Right kidney (tissue), 1 donor: Measurements from ENCODE around the gene CLEC6A.
"Not testable (repeated sequence)": the region's sequence is repeated elsewhere in the genome, so short reads cannot be mapped to it uniquely, and the experiment has no call there.

Experiments used
- DNase-seq: peaks from one replicate; pipeline ENCODE4 v3.0.0-alpha.2; 2016

Gene CLEC6A

DNA sequence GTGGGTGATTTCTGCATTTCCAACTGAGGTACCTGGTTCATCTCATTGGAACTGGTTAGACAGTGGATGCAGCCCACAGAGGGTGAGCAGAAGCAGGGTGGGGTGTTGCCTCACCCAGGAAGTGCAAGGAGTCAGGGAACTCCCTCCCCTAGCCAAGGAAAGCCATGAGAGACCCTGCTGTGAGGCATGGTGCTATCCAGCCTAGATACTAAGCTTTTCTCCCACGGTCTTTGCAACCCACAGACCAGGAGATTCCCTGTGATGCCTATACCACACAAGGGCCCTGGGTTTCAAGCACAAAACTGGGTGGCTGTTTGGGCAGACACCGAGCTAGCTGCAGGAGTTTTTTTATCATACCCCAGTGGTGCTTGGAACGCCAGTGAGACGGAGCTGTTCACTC is 39.9 kb downstream of the CLEC6A start:
- not testable (repeated sequence) for DNase-seq

DNA sequence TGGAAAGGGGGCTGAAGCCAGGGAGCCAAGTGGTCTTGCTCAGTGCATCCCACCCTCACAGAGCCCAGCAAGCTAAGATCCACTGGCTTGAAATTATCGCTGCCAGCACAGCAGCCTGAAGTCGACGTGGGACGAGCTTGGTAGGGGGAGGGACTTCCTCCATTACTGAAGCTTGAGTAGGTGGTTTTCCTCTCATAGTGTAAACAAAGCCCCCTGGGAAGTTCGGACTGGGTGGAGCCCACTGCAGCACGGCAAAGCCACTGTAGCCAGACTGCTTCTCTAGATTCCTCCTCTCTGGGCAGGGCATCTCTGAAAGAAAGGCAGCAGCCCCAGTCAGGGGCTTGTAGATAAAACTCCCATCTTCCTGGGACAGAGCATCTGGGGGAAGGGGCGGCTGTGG is 40.3 kb downstream of the CLEC6A start:
- DNase-seq: not testable (repeated sequence)

DNA sequence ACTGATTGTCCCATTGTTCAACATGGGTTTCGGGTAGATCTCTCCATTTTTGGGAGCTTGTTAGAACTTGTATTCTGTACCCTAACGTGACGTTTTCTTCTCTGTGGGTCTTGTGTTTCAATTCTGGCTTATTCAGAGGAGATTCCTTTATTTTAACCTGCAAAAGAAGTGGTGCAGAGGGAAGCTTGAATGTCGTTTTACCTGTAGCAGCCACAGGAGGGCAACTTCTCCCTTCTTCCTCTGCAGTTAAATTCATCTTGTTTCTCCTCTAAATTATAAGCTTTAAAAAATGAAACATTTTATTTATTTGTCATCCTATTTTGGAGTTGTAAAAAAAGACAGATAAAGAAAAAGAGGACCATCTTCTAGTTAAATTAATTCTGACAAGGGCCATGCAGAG is 43.9 kb downstream of the CLEC6A start:
- DNase-seq: no peak

DNA sequence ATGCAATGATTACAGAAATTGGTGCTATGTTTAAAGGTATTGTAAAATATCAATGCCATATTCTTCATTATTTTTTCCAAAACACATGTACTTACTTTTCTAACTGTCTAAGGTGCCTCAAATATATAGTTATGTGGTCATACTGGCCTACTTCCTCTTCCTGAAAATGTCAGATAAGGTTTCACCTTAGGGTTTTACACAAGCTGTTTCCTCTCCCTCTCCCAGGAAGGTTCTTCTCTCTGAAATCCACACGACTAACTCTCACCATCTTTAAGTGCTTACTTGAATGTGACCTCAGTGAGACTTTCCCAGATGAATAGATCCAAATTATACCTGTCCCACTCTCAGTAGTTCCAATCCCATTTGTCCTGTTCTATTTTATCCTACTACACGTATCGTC is 46.0 kb downstream of the CLEC6A start:
- no peak for DNase-seq

DNA sequence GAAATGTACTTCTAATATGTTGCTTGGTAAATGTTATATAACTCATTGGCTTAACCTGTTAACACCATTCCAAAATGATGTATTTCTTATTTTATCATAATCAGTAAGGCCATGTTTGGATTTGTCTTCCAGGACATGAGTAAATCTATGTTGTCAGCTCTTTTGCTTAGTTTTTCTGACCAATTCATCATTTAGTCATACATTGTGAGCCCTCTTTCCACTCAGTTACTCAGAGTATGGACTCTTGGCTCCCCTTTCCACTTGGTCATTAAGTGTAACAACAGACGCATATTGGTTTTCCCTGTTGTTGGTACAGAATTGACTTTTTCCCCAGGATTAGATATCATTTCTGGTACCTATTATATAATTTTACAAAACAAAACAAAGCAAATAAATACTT is 48.6 kb downstream of the CLEC6A start:
- no peak for DNase-seq

DNA sequence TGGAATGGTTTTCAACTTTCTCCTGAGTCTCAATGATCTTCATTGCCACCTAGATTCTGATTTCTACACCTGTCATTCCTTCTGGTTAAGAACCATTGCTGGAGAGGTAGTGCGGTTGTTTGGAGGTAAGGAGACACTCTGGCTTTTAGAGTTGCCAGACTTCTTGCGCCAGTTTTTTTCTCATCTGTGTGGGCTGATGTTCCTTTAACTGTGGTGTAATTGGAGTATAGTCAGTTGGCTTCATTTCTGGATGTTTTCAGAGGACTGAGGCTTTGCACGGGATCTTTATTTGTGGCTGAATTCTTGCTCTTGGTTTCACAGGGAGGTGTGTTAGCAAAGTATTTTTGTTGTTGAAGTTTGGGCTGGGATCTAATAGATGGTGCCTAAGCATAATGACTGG is 51.8 kb downstream of the CLEC6A start:
- DNase-seq: no peak

DNA sequence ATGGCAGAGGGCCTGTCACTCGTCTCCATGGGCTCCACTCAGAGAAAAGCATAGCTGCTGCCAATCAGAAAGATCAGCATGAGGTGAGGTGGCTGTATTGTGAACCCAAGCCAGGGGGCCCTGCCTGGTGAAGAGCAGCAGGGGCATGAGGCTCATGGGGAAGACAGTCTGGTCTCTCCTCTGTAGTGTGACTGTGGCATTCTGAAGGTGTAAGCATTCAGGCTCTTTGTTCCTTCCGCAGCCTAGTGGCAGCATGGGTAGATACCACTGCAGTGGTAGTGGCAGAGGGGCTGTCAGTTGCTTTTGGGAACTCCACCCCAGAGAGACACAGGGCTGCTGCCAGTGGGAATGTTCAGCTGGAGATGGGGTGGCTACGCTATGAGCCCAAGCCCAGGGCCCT is 52.5 kb downstream of the CLEC6A start:
- no peak for DNase-seq

DNA sequence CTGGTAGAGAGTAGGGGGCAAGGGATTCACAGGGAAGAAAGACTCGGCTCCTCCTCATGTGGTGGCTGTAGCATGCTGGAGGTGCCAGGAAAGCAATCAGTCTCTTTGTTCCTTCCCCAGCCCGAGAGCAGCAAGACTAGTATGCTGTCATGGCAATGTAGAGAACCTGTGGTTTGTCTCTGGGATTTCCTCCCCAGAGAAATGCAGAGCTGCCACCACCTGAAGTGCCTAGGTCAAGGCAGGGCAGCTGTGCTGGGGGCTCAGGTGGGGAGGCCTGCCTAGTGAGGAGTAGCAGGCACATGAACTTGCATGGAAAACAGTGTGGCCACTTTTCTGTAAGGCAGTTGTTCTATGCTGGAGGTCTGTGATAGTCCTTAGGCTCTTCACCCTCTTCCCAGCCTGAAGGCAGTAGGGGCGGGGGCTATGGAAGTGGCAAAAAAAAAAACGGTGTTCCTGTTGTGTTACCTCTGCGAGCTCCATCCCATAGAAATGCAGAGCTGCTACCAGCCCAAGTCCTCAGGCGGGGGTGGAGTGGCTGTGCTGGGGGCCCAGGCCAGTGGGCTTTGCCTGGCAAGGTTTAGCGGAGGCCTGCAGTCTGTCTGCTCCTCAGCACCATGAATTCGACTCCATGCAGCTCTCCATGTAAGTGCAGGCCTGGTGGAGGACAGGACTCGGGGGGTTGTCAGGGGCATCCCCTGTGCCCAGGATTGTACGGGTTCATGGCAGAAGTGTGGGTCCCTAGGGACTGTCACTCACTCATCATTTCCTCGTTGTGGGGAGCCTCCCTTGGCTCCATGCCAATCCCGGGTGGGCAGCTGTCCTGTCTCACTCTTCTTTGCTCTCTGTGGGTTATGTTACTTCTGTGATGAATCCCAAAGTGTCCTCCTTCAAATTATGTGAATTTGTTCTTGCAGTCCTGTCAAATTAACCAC is 53.4 kb downstream of the CLEC6A start:
- no peak for DNase-seq

DNA sequence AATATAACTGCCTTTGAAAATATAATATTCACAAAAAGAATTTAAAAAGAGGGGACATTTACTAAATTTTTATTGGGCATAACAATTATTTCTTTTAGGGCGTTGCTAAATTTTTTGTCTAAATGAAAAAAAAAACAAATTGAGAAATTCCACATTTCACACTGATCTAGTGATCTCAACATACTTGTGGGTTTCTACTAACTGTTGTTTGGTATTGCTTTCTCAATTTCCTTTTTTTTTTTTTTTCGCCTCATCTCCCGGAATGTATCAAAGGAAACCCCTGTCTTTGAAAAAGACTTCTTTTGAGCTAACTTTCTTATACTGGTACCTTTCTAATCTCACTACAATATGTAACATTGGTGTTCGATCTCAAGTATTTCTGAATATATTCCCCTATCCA is 57.5 kb downstream of the CLEC6A start, which contains the start of gene CLEC4D:
CLEC4D (plus strand) TSS at position 248 of the 400 bp plus-strand sequence. CDS start 230 bp downstream, outside the sequence.
- DNase-seq: no peak

DNA sequence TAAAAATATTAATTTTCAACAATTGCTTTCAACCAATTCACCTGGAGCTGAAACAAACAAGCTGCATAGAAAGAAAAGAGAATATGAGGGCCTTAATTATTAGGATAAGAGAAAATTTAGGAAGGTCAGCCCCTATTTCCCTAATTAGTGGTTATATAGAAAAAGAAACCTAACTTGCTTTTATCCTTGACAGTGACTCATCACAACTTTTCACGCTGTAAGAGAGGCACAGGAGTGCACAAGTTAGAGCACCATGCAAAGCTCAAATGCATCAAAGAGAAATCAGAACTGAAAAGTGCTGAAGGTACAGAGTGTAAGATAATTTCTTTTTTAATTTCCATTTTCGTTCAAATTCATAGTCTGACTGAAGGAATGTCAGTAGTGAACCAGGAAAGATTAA is 62.2 kb downstream of the CLEC6A start:
- no peak for DNase-seq

DNA sequence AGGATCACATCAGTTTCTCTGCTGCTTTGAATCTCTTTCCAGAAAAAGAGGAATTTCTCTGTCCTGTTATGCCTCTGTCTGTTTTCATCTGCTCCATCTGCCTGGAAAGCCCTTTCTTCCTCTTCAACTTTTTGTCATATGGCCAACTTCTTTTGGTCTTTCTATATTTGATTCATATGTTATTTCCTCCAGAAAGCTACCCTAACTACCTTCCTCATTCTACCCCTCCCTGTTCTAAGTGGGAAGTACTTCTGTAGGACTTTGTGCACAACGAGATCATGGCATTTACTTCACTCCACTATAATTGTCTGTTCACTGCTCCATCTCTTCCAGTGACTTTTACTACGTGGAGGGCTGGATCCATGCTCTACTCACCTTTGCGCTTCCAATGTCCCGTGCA is 63.4 kb downstream of the CLEC6A start:
- DNase-seq: no peak

DNA sequence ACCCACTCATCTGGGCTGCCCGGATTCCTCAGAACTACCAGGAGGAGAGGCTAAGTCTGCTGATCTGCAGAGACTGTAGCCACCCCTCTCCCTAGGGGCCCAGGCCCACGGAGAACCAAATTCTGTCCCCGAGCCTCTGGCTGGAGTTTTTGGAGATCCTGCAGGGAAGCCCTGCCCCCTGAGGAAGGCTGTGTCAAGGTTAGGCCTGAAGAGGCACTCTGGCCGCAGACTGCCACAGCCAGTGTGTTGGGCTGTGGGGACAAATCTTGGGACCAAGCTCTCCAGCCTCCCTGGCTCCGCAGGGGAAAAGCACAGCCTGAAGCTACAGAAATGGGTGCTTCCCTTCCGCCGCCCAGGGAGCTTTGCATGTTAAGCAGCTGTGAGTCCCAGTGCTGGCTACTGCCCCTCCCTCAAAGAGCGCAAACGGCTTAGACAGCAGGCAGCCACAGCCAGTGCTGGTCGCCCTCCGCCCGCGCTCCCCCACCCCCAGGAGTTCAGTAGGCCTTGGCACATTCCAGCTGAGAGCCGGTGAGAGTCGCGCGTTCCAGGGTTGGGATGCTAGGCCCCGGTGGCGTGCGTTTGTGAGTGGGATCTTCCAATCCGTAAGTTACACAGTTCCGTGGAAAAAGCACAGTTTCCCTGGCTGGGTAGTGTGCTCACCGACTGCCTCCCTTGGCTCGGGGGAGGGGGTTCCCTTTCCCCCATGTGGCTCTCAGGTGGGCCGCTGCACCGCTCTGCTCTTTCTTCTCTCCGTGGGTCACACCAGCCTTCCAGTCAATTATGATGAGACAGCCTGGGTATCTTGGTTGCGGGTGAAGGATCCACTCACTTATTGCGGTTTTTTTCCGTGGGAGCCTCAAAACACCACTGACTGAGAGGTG is 71.7 kb downstream of the CLEC6A start:
- no peak for DNase-seq
